Body of pancreas (tissue), 4 donors: ENCODE results near the gene GTPBP3. TPM values are rescaled to one million over a fixed set of nuclear protein-coding genes. Genes with fewer than 3 reads are reported as not detected.

Experiments
- ATAC-seq: fragments of 150-250 bp; one replicate; pipeline ENCODE4 v1.9.1; 2016
- DNase-seq, 4 donors: peaks; one replicate each; pipeline ENCODE4 v3.0.0-alpha.2; 2019
- H3K27ac ChIP-seq, 4 donors: fragments of 200-600 bp; sonication (generic); 1 replicate in 3 of 4; 2 replicates in 1 of 4; pipeline versions ENCODE4 v1.5.1 to v1.6.1; 2016 to 2019; ENCODE audit warnings: mild to moderate bottlenecking in 1 of 4, mixed read lengths in 1 of 4, moderate library complexity in 1 of 4
- H3K27me3 ChIP-seq, 2 donors: fragments of 200-600 bp; sonication (generic); one replicate each; pipeline ENCODE4 v1.6.0; 2016; ENCODE audit warnings: mild to moderate bottlenecking in 1 of 2
- H3K36me3 ChIP-seq, 2 donors: fragments of 200-600 bp; sonication (generic); replicated peaks in 1 of 2; 2 replicates each; pipeline ENCODE4 v1.5.1; 2016; ENCODE audit warnings: low read depth in 2 of 2; ENCODE audit not compliant: insufficient read depth in 1 of 2
- H3K4me1 ChIP-seq: fragments of 200-600 bp; sonication (generic); one replicate; pipeline ENCODE4 v1.6.0; 2016
- H3K4me3 ChIP-seq, 2 donors: fragments of 200-600 bp; sonication (generic); 1 replicate in 1 of 2; 2 replicates in 1 of 2; pipeline ENCODE4 v1.5.1; 2016 to 2019
- H3K9me3 ChIP-seq, 3 donors: fragments of 200-600 bp; sonication (generic); 1 replicate in 2 of 3; 2 replicates in 1 of 3; pipeline ENCODE4 v1.5.1; 2016
- POLR2A ChIP-seq, 3 donors: fragments of 450-650 bp; IDR thresholded peaks; one replicate each; pipeline ENCODE4 v1.6.1; 2016; ENCODE audit warnings: antibody characterized with exemption in 3 of 3, mild to moderate bottlenecking in 2 of 3
- WGBS, 2 donors: methylation state at CpG; one replicate each; pipeline ENCODE4 v1.1.5; 2017; 5-methylcytosine and 5-hydroxymethylcytosine counted together
- intact Hi-C: fragments of 100-400 bp; cut with DNase I; formaldehyde crosslinking; loops from one replicate; pipeline ENCODE4 v1.15.1; 2023
- total RNA-seq, 2 donors: library from RNA; depleted of rRNA; stranded (reverse); fragments of >200 nt; gene quantifications; one replicate each; pipeline ENCODE4 v1.1.0, GENCODE V29; 2016
- TF ChIP-seq, protein P1 (sequence below), 7 experiments: fragments of 450-650 bp in 4 of 7; fragments of 200-600 bp in 3 of 7; sonication (generic) in 3 of 7; IDR thresholded peaks; one replicate each; pipeline ENCODE4 v1.5.1; 2016 to 2019; ENCODE audit warnings: antibody characterized with exemption in 7 of 7

GTPBP3 gene
- total RNA-seq, 2 donors from 2014 or later = 13.7 to 127 TPM

- TF ChIP-seq, protein P1, sequence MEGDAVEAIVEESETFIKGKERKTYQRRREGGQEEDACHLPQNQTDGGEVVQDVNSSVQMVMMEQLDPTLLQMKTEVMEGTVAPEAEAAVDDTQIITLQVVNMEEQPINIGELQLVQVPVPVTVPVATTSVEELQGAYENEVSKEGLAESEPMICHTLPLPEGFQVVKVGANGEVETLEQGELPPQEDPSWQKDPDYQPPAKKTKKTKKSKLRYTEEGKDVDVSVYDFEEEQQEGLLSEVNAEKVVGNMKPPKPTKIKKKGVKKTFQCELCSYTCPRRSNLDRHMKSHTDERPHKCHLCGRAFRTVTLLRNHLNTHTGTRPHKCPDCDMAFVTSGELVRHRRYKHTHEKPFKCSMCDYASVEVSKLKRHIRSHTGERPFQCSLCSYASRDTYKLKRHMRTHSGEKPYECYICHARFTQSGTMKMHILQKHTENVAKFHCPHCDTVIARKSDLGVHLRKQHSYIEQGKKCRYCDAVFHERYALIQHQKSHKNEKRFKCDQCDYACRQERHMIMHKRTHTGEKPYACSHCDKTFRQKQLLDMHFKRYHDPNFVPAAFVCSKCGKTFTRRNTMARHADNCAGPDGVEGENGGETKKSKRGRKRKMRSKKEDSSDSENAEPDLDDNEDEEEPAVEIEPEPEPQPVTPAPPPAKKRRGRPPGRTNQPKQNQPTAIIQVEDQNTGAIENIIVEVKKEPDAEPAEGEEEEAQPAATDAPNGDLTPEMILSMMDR (IDR thresholded peaks at IDR 0.05) = no peak
- TF ChIP-seq POLR2A (IDR thresholded peaks at IDR 0.05) = no peak
- no peaks in the 10 kb centered on the region for H3K36me3 ChIP-seq
- H3K4me3 ChIP-seq = peak overlapping the region; percentile 61 to 94
- ATAC-seq (no peak), DNase-seq (peak in 2 of 4 donors; percentile 21 to 39)
- peak overlapping the region; percentile 4 to 77 (median 66) for H3K27ac ChIP-seq
- H3K27me3 ChIP-seq = no peaks in the 10 kb centered on the region
- 6 to 30% methylated on average over 8 to 29 of the region's 29 CpGs for WGBS, 2 donors
- H3K4me1 ChIP-seq = peaks cover 43% of the 10 kb centered on the region
- H3K9me3 ChIP-seq = no peaks in the 10 kb centered on the region
- intact Hi-C loops = no loop called here
Observed at GRCh38 chr19:17302391-17303166, 34.8 kb upstream of the GTPBP3 start.

- Histone ChIP-seq H3K27ac (peak within 1 kb of the TSS; percentile 9 to 95 (median 66)), H3K27me3 (no peaks in the 10 kb centered on the region), H3K36me3 (no peaks in the 10 kb centered on the region), H3K9me3 (no peaks in the 10 kb centered on the region), H3K4me3 (peak within 1 kb of the TSS; percentile 61 to 94), H3K4me1 (peaks cover 43% of the 10 kb centered on the region)
- peak; percentile 78 for ATAC-seq
- peak; percentile 97 for DNase-seq
- WGBS, 2 donors = 2 to 3% methylated on average over 9 to 47 of the region's 52 CpGs
- TF ChIP-seq POLR2A (IDR thresholded peaks at IDR 0.05) = peak; percentile 50 to 70 (median 66)
- TF ChIP-seq, protein P1 (IDR thresholded peaks at IDR 0.05) = peak; percentile 61 to 90 (median 77)
- intact Hi-C loops = no loop called here
Observed at GRCh38 chr19:17303167-17303939, 34.0 kb upstream of the GTPBP3 start, which contains the start of gene ABHD8. ABHD8 (minus strand) TSS chr19:17303425; CDS start chr19:17301616, 1,809 bp downstream.

- ATAC-seq (no peak), DNase-seq (no peak)
- H3K36me3 ChIP-seq = no peaks in the 10 kb centered on the region
- WGBS, 2 donors = 65 to 72% methylated on average over 12 of the region's 12 CpGs
- H3K9me3 ChIP-seq = no peaks in the 10 kb centered on the region
- H3K4me1 ChIP-seq = peaks cover 45% of the 10 kb centered on the region
- H3K27ac ChIP-seq = peak overlapping the region in 3 of 4 donors; percentile 56 to 95 (median 75)
- intact Hi-C loops = no loop called here
- H3K4me3 ChIP-seq = no peak overlapping the region
- H3K27me3 ChIP-seq = no peaks in the 10 kb centered on the region
- no peak for TF ChIP-seq POLR2A (IDR thresholded peaks at IDR 0.05)
- TF ChIP-seq, protein P1 (IDR thresholded peaks at IDR 0.05) = no peak
Observed at GRCh38 chr19:17303940-17304267, 33.4 kb upstream of the GTPBP3 start.

- Histone ChIP-seq H3K36me3 (no peaks in the 10 kb centered on the region), H3K27me3 (no peaks in the 10 kb centered on the region), H3K9me3 (no peaks in the 10 kb centered on the region), H3K4me1 (peaks cover 48% of the 10 kb centered on the region), H3K27ac (peak overlapping the region; percentile 42 to 95 (median 82)), H3K4me3 (no peak overlapping the region)
- intact Hi-C loops = no loop called here
- peak in 1 of 4 donors; percentile 21 for DNase-seq
- WGBS, 2 donors = 61% methylated on average over 11 to 12 of the region's 12 CpGs
- no peak for TF ChIP-seq POLR2A (IDR thresholded peaks at IDR 0.05)
- TF ChIP-seq, protein P1 (IDR thresholded peaks at IDR 0.05) = no peak
- no peak for ATAC-seq
Observed at GRCh38 chr19:17304386-17305215, 32.8 kb upstream of the GTPBP3 start.
